ENCODE results near the gene TOLLIP.

TOLLIP gene

GRCh38 chr11:1262172-1263006 lies 47.0 kb downstream of the TOLLIP start:
- Mint-ChIP-seq H3K36me3 (peaks cover 24% of the 10 kb centered on the region), H3K27me3 (no peaks in the 10 kb centered on the region), H3K9me3 (peaks cover 13% of the 10 kb centered on the region), H3K4me3 (peak overlapping the region; percentile 76), H3K4me1 (peaks cover 13% of the 10 kb centered on the region), H3K27ac (peak overlapping the region; percentile 84)
- peak; percentile 94 for ATAC-seq

DNA sequence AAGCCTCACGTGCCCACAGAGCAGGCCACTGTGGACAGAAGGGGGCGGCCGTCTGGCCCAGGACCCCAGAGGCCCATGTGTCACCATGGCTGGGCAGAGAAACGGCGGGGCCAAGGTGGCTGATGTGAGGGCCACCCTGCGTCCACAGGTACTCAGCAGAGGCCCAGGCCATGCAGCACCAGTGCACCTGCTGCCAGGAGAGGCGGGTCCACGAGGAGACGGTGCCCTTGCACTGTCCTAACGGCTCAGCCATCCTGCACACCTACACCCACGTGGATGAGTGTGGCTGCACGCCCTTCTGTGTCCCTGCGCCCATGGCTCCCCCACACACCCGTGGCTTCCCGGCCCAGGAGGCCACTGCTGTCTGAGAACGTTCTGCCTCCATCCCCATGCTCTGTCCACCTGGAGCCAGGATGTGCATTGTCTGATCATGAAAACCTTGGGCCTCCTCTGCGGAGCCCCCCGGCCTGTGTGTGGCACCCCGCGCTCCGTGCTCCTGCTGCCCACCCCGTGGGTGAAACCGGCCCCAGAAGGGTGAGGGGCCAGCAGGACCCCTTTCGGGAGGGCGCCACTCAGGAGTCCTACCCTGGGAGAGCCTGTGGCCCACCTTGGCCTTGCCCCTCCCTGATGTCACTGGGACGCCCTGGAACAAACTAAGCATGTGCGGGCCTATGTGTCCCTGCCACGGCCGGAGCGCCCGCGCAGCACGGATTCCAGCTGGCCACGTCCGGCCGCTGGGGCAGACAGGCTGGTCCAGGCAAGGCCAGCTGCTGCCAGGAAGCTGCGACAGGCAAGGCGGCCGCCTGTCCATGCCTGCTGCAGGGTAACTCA lies 48.0 kb downstream of the TOLLIP start:
- Mint-ChIP-seq H3K36me3 (peaks cover 19% of the 10 kb centered on the region), H3K27ac (peak overlapping the region; percentile 84), H3K27me3 (no peaks in the 10 kb centered on the region), H3K4me3 (peak overlapping the region; percentile 76), H3K4me1 (peaks cover 13% of the 10 kb centered on the region), H3K9me3 (peaks cover 10% of the 10 kb centered on the region)
- ATAC-seq: no peak

- no peak for ATAC-seq
- no peaks in the 10 kb centered on the region for H3K27me3 Mint-ChIP-seq
- peaks cover 10% of the 10 kb centered on the region for H3K9me3 Mint-ChIP-seq
- H3K36me3 Mint-ChIP-seq: peaks cover 13% of the 10 kb centered on the region
- H3K4me1 Mint-ChIP-seq: peaks cover 13% of the 10 kb centered on the region
- H3K27ac Mint-ChIP-seq: no peak overlapping the region
- peak overlapping the region; percentile 6 for H3K4me3 Mint-ChIP-seq
These were observed 48.8 kb downstream of the TOLLIP start for GRCh38 chr11:1260620-1261019.

GRCh38 chr11:1260023-1260501 lies 49.4 kb downstream of the TOLLIP start:
- no peak overlapping the region for H3K27ac Mint-ChIP-seq
- peaks cover 6% of the 10 kb centered on the region for H3K9me3 Mint-ChIP-seq
- peaks cover 13% of the 10 kb centered on the region for H3K4me1 Mint-ChIP-seq
- no peak overlapping the region for H3K4me3 Mint-ChIP-seq
- no peaks in the 10 kb centered on the region for H3K27me3 Mint-ChIP-seq
- H3K36me3 Mint-ChIP-seq: peaks cover 8% of the 10 kb centered on the region
- peak; percentile 39 for ATAC-seq

GRCh38 chr11:1259561-1259960 lies 49.9 kb downstream of the TOLLIP start:
- peaks cover 13% of the 10 kb centered on the region for H3K4me1 Mint-ChIP-seq
- H3K27ac Mint-ChIP-seq: no peak overlapping the region
- no peak overlapping the region for H3K4me3 Mint-ChIP-seq
- no peak for ATAC-seq
- no peaks in the 10 kb centered on the region for H3K27me3 Mint-ChIP-seq
- peaks cover 3% of the 10 kb centered on the region for H3K36me3 Mint-ChIP-seq
- H3K9me3 Mint-ChIP-seq: peaks cover 3% of the 10 kb centered on the region

- no peak overlapping the region for H3K27ac Mint-ChIP-seq
- peaks cover 13% of the 10 kb centered on the region for H3K4me1 Mint-ChIP-seq
- no peak for ATAC-seq
- no peak overlapping the region for H3K4me3 Mint-ChIP-seq
- H3K9me3 Mint-ChIP-seq: no peaks in the 10 kb centered on the region
- no peaks in the 10 kb centered on the region for H3K36me3 Mint-ChIP-seq
- no peaks in the 10 kb centered on the region for H3K27me3 Mint-ChIP-seq
These were observed 50.4 kb downstream of the TOLLIP start for GRCh38 chr11:1259076-1259461.

- no peaks in the 10 kb centered on the region for H3K9me3 Mint-ChIP-seq
These were observed 50.9 kb downstream of the TOLLIP start for GRCh38 chr11:1258401-1259075.

DNA sequence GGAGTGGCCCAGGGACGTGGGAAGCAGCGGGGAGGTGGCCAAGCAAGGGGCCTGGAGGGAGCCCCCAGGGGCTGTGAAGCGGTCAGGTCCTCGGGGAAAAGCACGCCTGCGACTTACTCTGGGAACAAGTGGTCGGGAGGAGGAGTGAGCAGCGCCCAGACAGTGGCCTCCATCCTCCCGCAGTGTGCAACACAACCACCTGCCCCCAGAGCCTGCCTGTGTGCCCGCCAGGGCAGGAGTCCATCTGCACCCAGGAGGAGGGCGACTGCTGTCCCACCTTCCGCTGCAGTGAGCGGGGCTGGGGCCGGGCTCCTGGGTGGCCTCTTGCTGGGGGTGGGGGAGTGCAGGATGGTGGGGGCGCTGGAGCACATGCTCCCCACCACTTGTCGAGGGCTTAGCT lies 51.5 kb downstream of the TOLLIP start:
- Mint-ChIP-seq H3K9me3 (no peaks in the 10 kb centered on the region), H3K36me3 (no peaks in the 10 kb centered on the region)
- no peak for ATAC-seq

More at GRCh38 chr11:1258401-1259075, 50.9 kb downstream of the TOLLIP start:
- no peak for ATAC-seq
- H3K4me3 Mint-ChIP-seq: no peak overlapping the region
- H3K27me3 Mint-ChIP-seq: no peaks in the 10 kb centered on the region
- no peaks in the 10 kb centered on the region for H3K36me3 Mint-ChIP-seq
- peaks cover 13% of the 10 kb centered on the region for H3K4me1 Mint-ChIP-seq
- no peak overlapping the region for H3K27ac Mint-ChIP-seq

DNA sequence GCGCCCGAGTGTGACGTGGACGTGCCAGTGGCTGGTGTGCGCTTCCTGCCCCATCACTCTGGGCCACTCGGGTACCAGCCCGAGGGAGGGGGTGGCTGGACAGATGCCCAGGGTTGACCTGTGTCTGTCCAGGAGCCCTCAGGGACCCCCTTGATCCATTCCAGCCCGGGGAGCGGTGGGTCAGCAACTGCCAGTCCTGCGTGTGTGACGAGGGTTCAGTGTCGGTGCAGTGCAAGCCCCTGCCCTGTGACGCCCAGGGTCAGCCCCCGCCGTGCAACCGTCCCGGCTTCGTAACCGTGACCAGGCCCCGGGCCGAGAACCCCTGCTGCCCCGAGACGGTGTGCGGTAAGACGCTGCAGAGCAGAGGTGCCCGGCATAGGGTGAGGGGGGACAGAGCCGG lies 52.1 kb downstream of the TOLLIP start:
- no peak overlapping the region for H3K27ac Mint-ChIP-seq
- no peak for ATAC-seq
- no peak overlapping the region for H3K4me3 Mint-ChIP-seq
- no peaks in the 10 kb centered on the region for H3K36me3 Mint-ChIP-seq
- no peaks in the 10 kb centered on the region for H3K27me3 Mint-ChIP-seq
- peaks cover 7% of the 10 kb centered on the region for H3K4me1 Mint-ChIP-seq
- no peaks in the 10 kb centered on the region for H3K9me3 Mint-ChIP-seq

More for the DNA sequence above, 51.5 kb downstream of the TOLLIP start:
- H3K4me3 Mint-ChIP-seq: no peak overlapping the region
- H3K27me3 Mint-ChIP-seq: no peaks in the 10 kb centered on the region
- H3K4me1 Mint-ChIP-seq: peaks cover 12% of the 10 kb centered on the region
- H3K27ac Mint-ChIP-seq: no peak overlapping the region

- Mint-ChIP-seq H3K27ac (no peak overlapping the region), H3K4me1 (no peaks in the 10 kb centered on the region), H3K27me3 (no peaks in the 10 kb centered on the region), H3K36me3 (no peaks in the 10 kb centered on the region), H3K4me3 (no peak overlapping the region), H3K9me3 (no peaks in the 10 kb centered on the region)
- ATAC-seq: no peak
These were observed 53.0 kb downstream of the TOLLIP start for GRCh38 chr11:1256257-1257045.

GRCh38 chr11:1255151-1255550 lies 54.3 kb downstream of the TOLLIP start:
- no peaks in the 10 kb centered on the region for H3K9me3 Mint-ChIP-seq
- no peaks in the 10 kb centered on the region for H3K27me3 Mint-ChIP-seq
- no peak overlapping the region for H3K4me3 Mint-ChIP-seq
- no peak overlapping the region for H3K27ac Mint-ChIP-seq
- H3K36me3 Mint-ChIP-seq: no peaks in the 10 kb centered on the region
- peak; percentile 47 for ATAC-seq
- H3K4me1 Mint-ChIP-seq: no peaks in the 10 kb centered on the region

GRCh38 chr11:1254733-1255132 lies 54.7 kb downstream of the TOLLIP start:
- no peaks in the 10 kb centered on the region for H3K27me3 Mint-ChIP-seq
- no peaks in the 10 kb centered on the region for H3K9me3 Mint-ChIP-seq
- ATAC-seq: no peak
- no peak overlapping the region for H3K27ac Mint-ChIP-seq
- no peaks in the 10 kb centered on the region for H3K36me3 Mint-ChIP-seq
- no peaks in the 10 kb centered on the region for H3K4me1 Mint-ChIP-seq
- no peak overlapping the region for H3K4me3 Mint-ChIP-seq

GRCh38 chr11:1254086-1254648 lies 55.3 kb downstream of the TOLLIP start:
- H3K27me3 Mint-ChIP-seq: no peaks in the 10 kb centered on the region
- H3K4me3 Mint-ChIP-seq: no peak overlapping the region
- no peak for ATAC-seq
- H3K36me3 Mint-ChIP-seq: no peaks in the 10 kb centered on the region
- H3K27ac Mint-ChIP-seq: no peak overlapping the region
- H3K9me3 Mint-ChIP-seq: no peaks in the 10 kb centered on the region
- no peaks in the 10 kb centered on the region for H3K4me1 Mint-ChIP-seq

GRCh38 chr11:1253103-1253485 lies 56.3 kb downstream of the TOLLIP start:
- H3K27me3 Mint-ChIP-seq: no peaks in the 10 kb centered on the region
- H3K4me1 Mint-ChIP-seq: no peaks in the 10 kb centered on the region
- no peak for ATAC-seq
- H3K9me3 Mint-ChIP-seq: no peaks in the 10 kb centered on the region
- no peak overlapping the region for H3K27ac Mint-ChIP-seq
- no peaks in the 10 kb centered on the region for H3K36me3 Mint-ChIP-seq
- H3K4me3 Mint-ChIP-seq: no peak overlapping the region

Measured in stimulated activated memory B cell treated with anti-CD40 and anti-IgM and Interleukin-4, amounts not matched to agents 10 μg/mL and 1 μg/mL and 100 μg/mL, for 72 hours (primary cell).